HG02610 (cell line): ENCODE data around the gene NCK2.

ENCODE experiments used
- ATAC-seq: cut with Tn5 transposase; IDR thresholded peaks from one replicate; pipeline ENCODE4 v1.9.1; 2021; ENCODE audit warnings: mild to moderate bottlenecking, moderate library complexity; ENCODE audit not compliant: unreplicated experiment

The NCK2 gene

GRCh38 chr2:105808423-105809096 is 63.8 kb downstream of the NCK2 start:
- no peak for ATAC-seq

GRCh38 chr2:105809097-105809473 is 64.4 kb downstream of the NCK2 start:
- ATAC-seq = peak; percentile 76

DNA sequence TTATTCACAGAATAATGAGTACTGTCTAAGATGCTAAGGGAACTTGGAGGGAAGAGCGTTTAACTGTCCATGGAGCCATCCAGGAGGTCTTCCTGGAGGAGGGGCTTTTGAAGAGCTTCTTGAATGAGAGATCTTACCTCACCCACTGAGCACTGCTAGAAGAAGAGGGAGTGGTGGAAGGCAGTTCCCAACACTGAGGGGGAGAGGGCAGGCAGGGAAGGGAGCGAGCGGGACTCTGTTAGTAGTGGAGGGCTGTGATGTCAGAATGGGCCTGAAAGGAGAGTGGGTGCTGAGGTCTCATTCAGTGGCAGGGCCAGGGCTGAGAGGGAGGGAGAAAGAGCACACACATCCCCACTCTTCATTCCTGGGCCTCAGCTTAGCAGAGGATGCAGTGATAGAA is 65.0 kb downstream of the NCK2 start:
- no peak for ATAC-seq

DNA sequence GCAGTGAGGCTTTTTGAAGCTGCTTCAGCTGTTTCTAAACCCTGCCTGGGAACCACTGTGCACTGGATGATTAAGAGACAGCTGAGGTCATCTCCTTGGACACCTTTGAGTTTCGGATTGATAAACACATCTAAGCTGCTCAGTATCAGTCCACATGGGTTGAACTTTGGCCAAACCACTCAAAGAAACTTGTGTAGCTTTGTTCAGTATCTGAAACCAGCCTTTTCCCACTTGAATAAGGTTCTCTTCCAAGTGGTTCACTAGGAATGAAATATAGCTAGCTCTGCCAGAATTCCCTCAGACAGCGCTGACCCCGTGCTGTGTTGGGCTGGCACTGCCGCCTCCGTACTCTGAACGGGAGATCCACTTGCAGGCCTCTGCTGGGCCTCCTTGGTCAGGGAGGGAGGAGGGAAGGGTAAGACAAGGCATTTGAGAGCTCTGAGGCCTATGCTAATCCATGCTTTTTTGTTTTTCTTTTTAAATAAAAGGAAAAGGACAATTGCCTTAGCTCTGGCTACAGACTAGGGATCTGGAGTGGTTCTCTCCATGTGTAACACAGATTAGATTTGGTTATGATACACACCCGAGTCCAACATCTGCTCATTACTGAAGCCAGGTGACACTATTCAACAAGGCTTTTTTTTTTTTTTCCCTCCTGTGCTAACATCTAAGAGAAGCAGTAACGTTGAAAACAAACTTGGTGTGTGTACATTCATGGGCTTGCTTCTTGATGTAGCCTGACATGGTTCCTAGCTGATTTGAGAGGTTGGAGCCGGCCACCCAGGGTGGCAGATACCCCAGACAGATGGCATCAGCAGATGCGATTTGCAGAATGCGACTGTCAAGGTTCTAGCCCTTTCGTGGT is 67.7 kb downstream of the NCK2 start:
- peak; percentile 74 for ATAC-seq

GRCh38 chr2:105813045-105813315 is 68.3 kb downstream of the NCK2 start:
- no peak for ATAC-seq

- ATAC-seq = no peak
Measured at GRCh38 chr2:105813405-105813804, 68.7 kb downstream of the NCK2 start.

- ATAC-seq = no peak
Measured at GRCh38 chr2:105814291-105814940, 69.7 kb downstream of the NCK2 start.

GRCh38 chr2:105815401-105815800 is 70.7 kb downstream of the NCK2 start:
- ATAC-seq = no peak

- ATAC-seq = no peak
Measured at GRCh38 chr2:105820151-105820550, 75.4 kb downstream of the NCK2 start.

DNA sequence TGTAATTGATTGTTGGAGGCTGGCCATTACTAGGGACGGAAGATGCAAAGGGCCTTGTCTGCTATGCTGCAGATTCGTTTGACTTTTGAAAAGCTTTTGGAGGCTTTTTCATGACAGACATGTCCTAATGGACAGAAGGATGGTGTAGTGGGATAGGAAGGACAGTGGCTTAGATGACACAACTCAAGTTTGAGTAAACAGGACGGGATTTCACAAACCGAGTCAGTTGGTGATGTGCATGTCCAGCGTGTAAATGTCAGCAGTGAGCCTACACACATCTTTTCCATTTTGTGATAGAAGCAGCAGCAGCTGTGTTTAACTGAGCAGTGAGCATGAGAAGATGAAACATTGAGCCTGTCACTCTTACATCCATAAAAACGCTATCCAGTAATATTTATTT is 76.0 kb downstream of the NCK2 start:
- ATAC-seq = no peak

- peak; percentile 30 for ATAC-seq
Measured at GRCh38 chr2:105821428-105822125, 76.9 kb downstream of the NCK2 start.

- peak; percentile 84 for ATAC-seq
Measured at GRCh38 chr2:105822186-105822585, 77.5 kb downstream of the NCK2 start.

- no peak for ATAC-seq
Measured at GRCh38 chr2:105824446-105824845, 79.7 kb downstream of the NCK2 start.

DNA sequence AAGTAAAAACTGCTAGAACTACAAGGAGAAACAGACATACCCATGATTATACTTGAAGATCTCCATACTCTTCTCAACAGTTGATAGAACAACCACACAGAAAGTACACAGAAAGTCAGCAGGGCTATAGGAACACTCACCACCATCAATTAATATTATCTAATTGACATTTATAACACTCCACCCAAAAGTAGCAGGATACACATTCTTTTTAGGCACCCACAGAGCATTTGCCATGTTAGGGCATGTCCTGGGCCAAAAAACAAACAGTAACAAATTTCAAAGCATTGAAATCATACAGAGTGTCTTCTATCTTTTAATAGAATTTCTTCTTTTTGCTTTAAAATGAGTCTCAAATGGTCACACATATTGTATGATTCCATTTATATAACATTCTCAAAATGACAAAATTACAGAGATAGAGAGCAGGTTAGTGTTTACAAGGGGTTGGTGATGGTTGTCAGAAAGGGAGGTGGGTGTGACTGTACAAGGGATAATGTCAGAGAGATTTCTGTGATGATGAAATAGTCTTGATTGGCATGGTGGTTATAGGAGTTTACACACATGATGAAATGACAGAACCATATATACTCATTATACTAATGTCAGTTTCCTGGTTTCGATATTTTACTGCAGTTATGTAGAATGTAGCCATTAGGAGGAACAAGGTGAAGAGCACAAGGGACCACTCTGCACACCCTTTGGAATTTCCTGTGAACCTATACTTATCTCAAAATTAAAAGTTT is 82.8 kb downstream of the NCK2 start:
- no peak for ATAC-seq

DNA sequence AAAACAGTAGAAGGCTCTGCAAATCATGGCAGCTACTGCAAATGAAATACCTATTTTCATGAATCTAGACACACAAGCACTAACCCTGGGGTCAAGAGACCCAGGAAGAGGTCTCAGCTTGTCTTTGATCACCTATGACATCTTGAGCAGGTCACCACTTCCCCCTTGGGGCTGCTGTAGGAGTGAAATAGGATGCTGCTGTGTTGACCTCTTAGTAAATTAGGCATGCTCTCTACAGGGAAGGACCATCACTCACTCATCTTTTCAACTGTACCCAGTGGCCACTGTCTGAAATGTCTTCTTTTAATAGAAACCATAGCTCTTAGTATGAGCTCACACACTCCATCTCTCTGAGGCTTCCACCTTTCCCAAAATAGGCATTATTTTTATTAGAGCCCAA is 83.8 kb downstream of the NCK2 start:
- peak; percentile 42 for ATAC-seq

DNA sequence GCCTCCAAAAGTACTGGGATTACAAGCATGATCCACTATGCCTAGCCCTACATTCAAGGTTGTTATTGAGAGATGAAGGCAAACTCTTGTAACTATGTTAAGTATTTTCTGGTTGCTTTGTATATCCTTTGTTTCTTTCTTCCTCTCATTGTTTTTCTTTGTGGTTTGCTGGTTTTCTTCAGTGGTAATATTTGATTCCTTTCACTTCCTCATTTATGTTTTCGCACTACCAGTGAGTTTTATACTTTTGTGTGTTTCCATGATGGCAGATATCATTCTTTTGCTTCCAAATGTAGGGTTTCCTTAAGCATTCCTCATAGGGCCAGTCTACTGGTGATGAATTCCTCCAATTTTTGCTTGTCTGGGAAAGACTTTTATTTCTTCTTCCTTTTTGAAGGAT is 90.2 kb downstream of the NCK2 start:
- peak; percentile 52 for ATAC-seq

DNA sequence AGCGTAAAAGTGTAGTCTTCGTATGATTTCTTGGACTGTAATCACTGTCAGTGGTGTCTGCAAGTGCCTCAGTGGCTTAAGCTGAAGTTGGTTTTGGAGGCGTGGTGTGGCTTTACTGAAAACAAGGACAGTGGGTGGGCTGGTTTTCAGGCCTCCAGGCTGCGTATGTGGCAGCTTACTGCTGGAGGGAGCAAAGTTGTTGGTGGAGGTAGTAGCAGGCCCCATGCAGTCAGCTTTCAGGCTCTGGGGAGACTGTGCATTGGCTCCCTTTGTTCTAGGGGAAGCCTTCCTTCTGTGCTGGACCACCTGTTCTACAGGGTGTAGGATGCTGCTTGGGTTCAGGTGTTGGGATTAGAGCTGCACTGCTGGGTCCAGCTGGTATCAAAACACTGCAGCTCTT is 91.6 kb downstream of the NCK2 start:
- no peak for ATAC-seq

- ATAC-seq = no peak
Measured at GRCh38 chr2:105836840-105837692, 92.4 kb downstream of the NCK2 start.

GRCh38 chr2:105839793-105840192 is 95.1 kb downstream of the NCK2 start:
- no peak for ATAC-seq

GRCh38 chr2:105840933-105841332 is 96.2 kb downstream of the NCK2 start:
- ATAC-seq = peak; percentile 45
